ENCODE data around the gene GALNT17.

GALNT17 gene

DNA sequence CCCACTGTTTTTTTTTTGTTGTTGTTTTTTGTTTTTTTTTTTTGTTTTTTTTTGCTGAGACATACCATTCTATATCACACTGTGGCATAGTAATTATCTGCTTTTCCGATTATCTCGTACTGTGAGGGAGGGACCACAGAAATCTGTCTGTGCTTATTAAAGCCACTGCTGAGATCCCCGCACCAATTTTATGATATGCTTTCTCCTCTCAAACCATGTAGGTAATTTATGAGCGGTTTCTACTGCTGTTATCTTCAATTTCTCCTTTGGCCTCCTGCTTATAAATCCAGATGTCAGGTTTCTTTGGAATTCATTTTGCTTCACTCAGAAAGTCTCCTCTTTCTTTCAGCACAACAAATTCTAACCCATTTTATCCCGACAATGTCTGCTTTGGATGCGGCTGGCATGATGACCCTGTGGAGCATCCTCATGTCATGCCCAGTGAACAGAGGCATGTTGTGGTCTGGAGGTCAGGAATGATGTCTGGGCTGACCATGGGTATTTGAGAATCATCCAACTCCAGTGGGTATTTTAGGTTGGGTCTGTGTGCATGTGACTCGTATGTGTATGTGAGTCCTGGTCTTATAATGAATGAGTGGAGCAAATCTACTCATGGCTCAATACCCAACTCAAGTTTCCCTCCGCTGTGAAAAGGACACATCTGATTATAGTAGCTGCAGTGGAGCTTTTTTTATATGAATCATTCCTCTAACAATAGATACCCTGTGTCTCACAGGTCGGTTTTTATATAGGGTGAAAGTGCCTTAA lies 213.4 kb downstream of the GALNT17 start:
- no peak for DNase-seq

DNA sequence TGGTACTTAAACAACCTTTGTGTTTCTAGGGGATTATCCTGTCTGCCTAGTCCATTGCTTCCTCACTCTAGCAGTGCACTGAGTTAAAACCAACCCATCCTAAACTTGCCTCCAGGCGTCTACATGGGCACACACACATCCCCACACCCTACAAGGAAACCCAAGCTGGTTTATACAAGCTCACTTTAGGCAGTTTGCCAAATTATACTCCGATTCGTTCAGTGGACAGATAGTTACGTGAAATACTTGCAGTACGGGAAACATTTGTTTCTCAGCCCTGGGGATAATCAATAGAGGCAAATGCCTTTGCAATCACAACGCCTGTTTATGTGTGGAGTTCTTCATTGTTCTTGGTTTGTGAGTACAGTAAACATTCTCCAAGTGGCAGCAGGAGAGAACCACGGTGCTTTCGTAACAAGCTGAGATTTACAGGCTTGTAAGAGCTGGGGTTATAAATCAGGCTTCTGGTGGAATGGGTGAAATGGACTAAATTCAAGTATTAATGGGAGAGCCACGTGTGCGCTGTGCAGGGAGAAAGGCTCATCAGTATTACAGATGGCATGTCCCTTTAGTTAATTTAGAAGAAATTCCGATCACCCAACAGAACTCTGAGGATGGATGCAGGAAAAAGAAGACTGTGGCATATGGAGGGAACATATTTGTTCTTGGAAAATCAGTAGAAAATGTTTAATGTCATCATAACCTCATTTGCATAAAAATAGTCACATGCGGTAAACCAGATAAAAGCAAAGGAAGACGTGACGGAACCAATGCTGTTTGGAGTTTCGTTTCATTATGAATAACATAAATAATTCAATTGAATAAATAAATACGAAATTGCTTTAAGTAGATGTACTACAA lies 217.1 kb downstream of the GALNT17 start:
- no peak for DNase-seq

DNA sequence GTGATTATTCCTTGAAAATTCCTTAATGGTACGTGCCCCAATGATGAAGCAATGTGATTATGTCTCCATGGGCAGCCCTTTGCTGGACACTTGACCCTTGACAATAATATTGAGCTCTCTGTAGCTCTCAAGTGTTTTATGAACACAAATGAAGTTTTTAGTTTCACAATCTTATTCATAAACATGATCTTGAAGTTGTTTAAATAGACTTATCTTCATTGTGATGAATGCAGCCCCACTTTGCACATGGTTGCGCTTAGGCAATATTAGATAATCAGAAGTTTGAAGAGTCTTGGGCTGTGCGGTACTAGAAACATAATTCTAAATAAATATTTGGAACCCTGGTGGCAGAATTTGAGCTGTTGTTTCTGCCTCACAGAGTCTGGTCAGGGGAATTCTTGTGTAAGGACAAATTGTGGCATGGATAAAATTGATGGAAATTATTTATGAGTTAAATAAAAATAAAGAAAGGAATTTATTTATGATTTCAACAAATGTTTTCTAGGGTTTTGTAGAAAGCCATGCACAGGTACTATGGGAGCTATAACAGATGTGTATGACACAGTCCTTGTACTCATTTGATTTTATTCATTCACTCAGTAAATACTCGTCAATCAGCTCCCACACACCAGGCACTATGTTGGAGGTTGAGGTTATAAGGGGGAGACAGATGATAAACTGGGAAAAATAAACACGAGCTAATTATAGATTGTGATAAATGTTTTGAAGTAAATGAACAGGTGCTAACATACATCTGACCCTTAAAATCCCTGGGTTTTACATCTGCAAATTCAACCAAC lies 217.9 kb downstream of the GALNT17 start:
- no peak for DNase-seq

DNA sequence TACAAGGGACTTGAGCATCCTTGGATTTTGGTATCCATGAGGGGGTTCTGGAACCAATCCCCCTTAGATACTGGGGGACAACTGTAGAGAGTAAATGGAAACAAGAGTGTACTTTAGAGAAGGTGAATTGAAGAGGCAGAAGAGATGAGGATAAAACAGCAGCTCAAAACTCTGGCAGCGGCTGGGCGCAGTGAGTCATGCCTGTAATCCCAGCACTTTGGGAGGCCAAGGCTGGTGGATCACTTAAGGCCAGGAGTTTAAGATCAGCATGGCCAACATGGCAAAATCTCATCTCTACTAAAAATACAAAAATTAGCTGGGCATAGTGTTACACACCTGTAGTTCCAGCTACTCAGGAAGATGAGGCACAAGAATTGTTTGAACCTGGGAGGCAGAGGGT lies 218.7 kb downstream of the GALNT17 start:
- DNase-seq = no peak

DNA sequence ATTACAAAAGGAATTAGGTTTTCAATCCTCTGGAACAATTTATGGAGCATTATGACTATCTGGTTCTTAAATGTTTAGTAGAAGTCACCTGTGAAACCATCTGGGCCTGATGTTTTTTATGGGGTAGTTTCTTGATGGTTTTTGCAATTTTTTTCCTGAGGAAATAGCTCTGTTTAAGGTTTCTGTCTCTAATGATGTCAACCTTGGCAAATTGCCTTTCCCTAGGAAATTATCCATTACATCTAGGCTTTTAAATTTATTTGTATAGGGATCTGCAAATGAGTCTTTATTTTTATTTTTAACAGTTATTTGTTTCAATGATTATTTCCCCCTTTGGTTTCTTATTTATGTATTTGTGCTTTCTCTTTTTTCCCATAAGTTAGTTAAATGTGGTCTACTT lies 222.8 kb downstream of the GALNT17 start:
- no peak for DNase-seq

DNA sequence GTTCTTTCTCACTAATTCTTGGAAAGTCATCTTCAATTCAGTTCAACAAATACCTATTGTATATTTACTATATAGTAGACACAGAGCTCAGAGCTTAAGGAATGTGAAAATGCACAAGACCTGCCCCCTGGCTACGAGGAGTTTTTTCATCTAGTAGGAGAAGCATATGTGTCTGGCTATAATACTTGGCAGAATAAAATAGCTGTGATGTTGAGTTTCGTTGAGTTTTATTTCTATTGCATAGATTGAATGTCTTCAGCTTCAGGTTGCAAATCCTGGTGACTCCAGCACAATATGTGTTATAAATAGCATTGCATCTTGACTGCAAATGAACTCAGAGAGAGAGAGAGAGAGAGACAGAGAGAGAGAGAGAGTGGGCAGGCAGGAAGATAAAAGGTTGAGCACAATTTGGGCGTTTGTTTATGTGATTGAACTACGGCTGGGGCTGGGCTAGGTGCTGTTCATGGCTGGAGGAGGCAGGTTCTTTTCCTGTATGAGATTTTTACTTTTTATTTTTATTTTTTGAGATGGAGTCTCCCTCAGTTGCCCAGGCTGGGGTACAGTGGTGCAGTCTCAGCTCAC lies 229.6 kb downstream of the GALNT17 start:
- DNase-seq = no peak

DNA sequence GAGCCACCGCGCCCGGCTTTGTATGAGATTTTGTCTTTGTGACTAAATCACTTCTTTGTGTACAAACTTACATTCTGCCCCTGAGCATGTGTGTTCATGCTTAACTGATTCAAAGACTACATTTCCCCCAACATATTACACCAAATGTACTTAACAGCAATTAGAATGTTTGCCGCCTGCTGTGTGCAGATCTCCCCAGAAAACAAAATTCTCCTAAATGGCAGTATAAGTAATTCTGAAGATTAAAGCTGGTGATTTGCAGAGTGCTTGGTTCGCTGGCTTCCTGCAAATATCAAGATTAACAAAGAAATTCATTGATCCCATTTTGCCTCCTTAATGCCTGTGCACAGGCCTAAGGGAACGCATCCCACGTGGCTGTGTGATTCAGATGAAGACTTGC lies 230.3 kb downstream of the GALNT17 start:
- DNase-seq = no peak

DNA sequence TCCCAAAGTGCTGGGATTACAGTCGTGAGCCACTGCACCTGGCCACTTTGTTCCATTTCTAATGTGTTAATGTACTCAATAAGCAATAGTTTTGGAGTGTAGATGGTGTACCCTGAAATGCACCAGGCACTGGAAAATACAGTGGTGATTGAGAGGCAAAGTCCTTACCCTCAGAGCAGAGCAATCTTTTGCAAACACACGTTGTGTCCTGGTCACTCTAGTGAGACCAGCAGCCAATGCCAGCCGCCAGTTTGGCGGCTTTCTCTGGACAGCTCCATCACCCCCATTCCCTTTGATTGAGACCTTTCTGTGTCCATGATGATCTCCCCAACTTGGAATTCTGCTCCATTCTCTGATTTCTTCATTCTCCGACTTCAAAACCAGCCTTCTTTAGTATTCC lies 231.3 kb downstream of the GALNT17 start:
- DNase-seq = no peak

DNA sequence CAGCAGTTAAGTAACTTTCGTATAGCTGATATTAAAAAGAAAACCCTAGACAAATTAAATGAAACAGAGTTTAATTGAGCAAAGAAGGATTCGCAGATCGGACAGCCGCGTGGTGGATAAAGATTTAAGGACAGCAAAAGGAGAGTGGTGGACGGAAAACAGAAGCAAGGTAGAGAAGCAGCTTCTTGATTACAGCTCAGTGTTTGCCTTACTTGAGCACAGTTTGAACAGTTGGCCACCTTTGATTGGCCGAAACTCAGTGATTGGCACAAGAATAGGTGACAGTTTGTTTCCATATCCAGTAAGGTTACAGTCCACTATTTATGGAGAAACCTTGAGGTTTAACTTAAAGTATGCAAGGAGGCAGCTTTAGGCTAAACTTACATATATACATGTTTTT lies 231.7 kb downstream of the GALNT17 start:
- DNase-seq = no peak

DNA sequence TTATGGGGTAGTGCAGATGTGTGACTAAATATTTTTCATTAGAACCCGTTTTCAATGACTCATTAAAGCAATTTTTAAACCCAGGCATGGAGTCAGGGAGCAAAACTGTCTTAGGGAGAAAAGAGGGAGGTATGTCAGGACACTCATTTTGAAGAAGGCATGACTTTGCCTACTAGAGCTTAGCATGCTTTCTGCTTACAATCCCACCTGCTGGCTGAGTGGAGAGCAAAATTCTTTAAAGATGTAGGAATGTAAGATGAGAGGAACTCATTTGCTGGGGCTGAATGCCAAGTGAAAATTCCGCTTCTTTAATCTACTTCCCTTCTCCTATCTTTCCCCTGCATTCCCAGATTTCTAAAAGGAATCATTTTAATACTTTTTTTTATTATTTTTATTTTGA lies 232.6 kb downstream of the GALNT17 start:
- DNase-seq = no peak

DNA sequence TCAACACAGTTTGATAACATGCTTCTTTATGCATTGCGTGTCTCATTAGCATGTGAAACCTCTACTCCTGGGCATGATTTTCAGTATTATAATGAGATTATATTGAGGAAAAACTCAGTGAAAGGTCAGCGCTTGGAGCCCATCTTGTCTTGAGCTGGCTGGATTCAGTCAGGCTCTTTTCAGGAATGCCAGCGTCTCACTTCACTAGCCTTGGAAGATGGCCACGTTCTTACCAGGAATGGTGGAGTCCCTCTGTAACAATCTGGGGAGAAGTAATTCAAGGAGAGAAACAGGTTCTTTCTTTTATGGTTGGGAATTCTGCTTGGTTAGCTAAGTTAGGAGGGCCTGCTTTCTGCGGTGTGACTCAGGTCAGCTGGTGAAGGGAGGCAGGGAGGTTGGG lies 241.0 kb downstream of the GALNT17 start:
- DNase-seq = no peak

DNA sequence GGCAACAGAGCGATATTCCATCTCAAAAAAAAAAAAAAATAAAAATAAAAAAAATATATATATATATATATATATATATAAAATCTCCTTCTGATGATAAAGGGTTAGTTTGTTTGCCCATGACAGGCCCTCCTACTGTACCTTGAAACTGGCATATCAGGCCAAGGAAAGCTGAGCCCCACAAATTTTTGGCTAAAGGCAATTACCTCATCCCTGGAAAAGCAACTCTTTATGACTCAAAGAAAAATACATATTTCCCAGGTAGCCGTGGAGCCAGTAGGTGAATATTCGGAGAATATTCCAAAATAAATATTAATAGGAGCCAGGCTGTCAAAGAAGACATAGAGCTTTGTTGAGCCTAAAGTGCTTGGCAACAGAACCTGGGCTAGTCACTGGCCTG lies 245.1 kb downstream of the GALNT17 start:
- DNase-seq = no peak

DNA sequence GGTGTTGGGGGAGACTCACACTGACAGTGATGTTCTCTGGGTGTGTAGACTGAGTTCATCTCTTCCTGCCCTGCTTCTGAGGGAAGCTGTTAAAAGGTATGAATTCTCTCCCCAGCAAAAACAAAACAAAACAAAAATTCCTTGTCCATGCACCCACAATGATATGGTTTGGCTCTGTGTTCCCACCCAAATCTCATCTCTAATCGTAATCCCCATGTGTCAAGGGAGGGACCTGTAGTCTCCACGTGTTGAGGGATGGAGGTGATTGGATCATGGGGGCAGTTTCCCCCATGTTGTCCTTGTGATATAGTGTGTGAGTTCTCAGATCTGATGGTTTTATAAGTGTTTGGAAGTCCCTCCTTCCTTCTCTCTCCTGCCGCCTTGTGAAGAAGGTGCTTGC lies 245.5 kb downstream of the GALNT17 start:
- DNase-seq = no peak

DNA sequence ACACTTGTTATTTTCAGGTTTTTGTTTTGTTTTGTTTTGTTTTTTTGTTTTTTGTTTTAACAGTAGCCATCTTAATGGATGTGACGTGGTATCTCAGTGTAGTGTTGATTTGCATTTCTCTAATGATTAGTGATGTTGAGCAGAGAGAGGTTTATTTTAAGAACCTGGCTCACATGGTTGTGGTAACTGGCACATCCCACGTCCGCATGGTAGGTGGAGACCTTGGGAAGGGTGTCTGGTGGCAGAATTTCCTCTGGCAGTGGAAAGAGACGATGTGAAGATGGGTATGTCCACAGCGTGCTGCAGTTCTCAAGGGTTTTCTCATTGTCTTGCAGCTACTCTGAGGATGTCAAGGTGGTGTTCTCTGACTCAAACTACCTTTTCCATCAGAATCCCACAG lies 252.2 kb downstream of the GALNT17 start:
- no peak for DNase-seq

DNA sequence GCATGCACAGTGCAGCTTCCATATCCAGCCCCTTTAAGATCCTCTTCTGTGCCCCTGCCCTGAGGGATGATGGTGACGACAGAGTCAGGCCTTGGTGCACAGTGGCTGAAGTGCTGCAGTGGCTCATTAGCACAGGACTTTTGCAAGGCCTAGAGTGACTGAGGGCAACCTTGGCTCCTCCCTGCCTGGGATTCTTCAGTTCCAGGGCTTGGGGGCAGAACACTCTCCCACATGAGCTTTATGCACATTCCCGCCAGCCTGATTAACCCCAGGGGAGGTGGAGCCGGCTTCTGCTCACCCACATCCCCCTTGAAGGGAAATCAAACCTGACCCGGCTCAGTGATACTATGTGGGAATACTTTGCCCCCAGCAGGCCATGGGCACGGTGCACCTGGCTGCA lies 253.4 kb downstream of the GALNT17 start:
- DNase-seq = no peak

DNA sequence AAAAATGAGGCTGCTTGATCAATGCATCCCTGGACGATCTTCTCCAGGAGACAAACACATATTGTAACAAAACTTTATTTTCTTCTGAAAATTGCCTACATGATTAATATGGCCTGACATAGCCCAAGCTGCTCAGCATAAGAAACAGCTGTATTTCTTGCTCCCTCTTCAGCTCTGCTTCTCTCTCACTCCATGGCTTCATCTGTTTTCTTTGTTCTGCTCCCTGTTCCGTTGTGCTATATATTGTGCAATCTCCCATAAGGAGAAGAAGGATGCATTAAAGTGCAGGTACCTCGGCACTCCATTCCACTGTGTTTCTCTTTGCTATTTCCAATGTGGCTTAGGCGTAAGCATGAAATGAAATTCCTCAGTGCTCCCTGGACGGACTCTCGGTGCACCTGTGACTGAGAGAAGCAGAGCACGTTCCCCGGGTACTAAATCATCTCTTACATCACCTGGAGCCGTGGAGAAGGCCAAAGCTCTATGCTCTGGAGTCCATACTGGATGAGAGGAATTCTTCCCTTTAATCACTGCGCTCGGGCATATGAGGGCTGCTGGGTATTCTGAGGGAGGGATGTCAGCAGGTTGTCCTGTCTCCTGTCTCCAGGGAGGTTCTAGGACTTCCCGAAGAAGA lies 254.3 kb downstream of the GALNT17 start:
- no peak for DNase-seq

DNA sequence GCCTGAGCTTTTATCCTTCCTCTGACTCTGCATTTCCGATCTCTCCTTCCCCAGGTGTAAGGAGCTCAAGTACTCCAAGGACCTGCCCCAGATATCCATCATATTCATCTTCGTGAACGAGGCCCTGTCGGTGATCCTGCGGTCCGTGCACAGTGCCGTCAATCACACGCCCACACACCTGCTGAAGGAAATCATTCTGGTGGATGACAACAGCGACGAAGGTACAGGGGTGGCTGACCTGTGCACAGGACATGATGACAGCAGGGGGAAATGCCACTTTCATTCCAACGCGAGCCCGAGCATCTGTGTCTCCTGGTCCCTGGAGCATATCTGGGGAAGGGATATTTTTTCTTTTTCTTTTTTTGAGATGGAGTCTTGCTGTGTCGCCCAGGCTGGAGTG lies 256.2 kb downstream of the GALNT17 start:
- no peak for DNase-seq

DNA sequence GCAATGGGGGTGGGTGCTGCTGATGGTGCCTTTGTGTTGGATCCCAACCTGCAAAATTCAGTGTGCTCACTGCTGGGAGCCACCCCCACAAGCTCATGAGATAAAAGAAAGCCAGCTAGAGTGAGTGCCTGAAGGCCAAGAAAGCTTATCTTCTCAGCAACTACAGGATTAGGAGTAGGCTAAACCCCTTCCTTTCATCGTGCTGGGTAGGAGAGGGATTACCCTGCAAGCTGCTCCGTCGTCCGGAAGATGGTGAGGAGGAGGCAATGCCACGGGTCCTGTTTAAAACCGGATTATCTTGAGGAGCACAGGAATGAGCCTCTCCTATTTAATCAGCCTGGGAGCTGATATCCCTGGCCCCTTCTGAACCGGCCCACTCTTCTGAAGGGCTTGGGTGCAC lies 258.0 kb downstream of the GALNT17 start:
- DNase-seq = no peak

DNA sequence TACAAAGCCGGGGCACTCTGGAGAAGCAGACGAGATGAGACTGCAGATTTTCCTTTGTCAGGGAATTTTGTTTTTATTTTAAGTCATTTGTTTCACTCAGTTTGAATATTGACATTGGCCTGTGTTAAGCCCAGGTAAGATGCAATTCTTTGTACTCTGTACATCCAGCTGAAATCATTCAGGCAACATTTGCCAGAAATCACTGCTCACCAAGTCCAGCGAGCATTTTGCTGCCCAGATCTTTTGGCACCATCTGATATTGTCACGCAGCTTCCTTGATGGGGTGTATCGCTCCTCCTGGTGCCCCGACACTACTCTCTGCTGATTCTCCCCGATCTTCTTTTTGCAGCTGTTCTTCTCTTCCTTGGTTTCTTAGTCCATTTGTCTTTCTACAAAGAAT lies 261.7 kb downstream of the GALNT17 start:
- no peak for DNase-seq

DNA sequence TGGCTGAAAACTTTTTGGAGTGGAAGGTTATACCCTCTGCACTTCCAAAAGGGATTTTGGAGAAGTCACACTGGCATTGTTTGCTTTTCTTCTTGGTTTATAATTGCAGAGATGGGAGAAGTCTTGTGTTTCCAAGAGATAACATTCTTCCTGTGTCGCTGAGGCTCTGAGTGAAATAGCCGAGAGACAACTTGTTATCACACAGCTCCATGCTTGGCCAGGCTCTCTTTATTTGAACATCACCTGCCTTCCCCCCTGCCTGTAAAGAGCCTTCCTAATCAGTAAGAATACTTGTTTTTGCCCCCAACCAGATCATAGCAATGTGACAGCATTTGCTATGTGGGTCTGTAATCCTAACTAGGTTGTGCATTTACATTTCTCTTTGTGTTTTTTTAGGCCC lies 270.7 kb downstream of the GALNT17 start:
- DNase-seq = no peak

DNA sequence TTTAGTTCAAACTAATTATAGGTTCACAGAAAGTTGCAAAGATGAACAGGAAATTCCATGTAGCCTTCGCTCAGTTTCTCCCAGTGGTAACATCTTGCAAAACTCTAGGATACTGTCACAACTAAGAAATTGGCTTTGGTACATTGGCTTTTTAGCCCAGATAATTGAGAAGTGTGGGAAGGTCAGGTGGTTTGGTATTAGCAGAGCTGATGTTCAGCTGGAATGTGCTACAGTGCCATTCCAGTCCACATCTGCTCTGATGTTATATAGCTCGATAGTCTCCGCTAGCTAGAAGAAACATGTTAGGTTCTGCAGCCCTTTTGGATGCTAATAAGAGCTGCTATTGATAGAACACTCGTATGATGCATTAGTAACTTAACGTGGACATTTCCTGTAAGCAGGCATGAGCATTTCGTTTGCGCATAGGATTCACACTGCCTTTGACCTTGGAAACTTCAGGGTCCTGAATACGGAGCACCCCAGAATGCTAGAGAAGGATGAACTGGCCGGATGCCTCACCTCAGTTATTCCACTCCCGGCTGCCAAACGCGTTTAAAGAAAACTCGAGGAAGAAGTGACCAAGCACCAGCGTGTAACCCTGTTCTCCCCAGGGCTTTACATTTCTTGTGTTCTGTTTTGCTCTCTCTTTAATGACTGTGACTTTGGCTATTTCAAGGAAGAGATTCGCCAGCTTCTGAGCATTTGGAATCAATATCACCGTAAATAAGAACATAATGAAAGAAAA lies 271.4 kb downstream of the GALNT17 start:
- DNase-seq = no peak
